Ascending aorta (tissue), 2 donors: ENCODE measurements around the gene DYDC2. TPM values are rescaled to one million over a fixed set of nuclear protein-coding genes. Genes with fewer than 3 reads are reported as not detected.

ENCODE experiments used
- DNase-seq, 2 donors: peaks; one replicate each; pipeline ENCODE4 v3.0.0-alpha.2; 2019; ENCODE audit warnings: low spot score in 2 of 2
- H3K27ac ChIP-seq, 2 donors: fragments of 200-600 bp; sonication (generic); one replicate each; pipeline ENCODE4 v1.5.1; 2016 to 2017; ENCODE audit warnings: mild to moderate bottlenecking in 1 of 2
- H3K27me3 ChIP-seq: fragments of 200-600 bp; sonication (generic); one replicate; pipeline ENCODE4 v1.5.1; 2017
- H3K36me3 ChIP-seq, 2 donors: fragments of 200-600 bp; sonication (generic); one replicate each; pipeline ENCODE4 v1.5.1; 2016
- H3K4me1 ChIP-seq, 2 donors: fragments of 200-600 bp; sonication (generic); one replicate each; pipeline ENCODE4 v1.5.1; 2016 to 2017; ENCODE audit warnings: mild to moderate bottlenecking in 1 of 2
- H3K4me3 ChIP-seq, 2 donors: fragments of 200-600 bp; sonication (generic); one replicate each; pipeline ENCODE4 v1.5.1; 2016 to 2017; ENCODE audit warnings: mild to moderate bottlenecking in 1 of 2
- H3K9me3 ChIP-seq, 2 donors: fragments of 200-600 bp; sonication (generic); one replicate each; pipeline ENCODE4 v1.5.1; 2016
- intact Hi-C: fragments of 100-400 bp; cut with DNase I; formaldehyde crosslinking; loops from one replicate; pipeline ENCODE4 v1.15.1; 2023
- total RNA-seq: library from RNA; depleted of rRNA; stranded (reverse); fragments of >200 nt; gene quantifications from one replicate; pipeline ENCODE4 v1.1.0, GENCODE V29; 2016
- TF ChIP-seq, protein P1 (sequence below), 3 experiments: fragments of 200-600 bp in 2 of 3; fragments of 450-650 bp in 1 of 3; sonication (generic) in 2 of 3; IDR thresholded peaks; one replicate each; pipeline ENCODE4 v1.5.1; 2016 to 2019; ENCODE audit warnings: antibody characterized with exemption in 3 of 3, mild to moderate bottlenecking in 1 of 3, moderate library complexity in 1 of 3

Gene DYDC2
- total RNA-seq, 1 donor from 2014 or later = not detected

DNA sequence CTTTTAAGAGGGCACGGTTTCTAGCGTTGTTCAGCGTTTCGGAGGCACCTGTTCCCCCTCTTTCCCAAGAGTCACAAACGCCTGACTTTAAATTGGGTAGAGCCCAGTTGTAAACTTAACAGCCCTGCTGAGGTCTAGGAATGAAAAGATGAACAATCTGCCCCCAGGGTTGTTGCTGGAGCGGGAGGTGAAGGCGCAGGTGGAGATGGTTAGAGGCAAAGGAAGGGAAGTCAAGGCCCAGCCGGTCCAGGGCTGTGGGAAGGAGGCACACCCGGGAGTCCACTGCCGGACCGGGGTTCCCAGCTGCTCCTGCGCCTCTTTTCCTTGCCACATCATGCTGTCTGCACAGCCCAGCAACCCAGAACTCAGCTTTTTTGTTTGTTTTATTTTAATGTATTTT, 52.5 kb downstream of the DYDC2 start:
- intact Hi-C loops = loop anchor here (2.0 kb wide), 2 partner anchors 20 to 46 kb away; partner anchors contain the start of gene TSPAN14
- no peaks in the 10 kb centered on the region for H3K36me3 ChIP-seq
- no peaks in the 10 kb centered on the region for H3K27me3 ChIP-seq
- H3K4me1 ChIP-seq = peaks cover 0 to 7% of the 10 kb centered on the region in 2 donors
- TF ChIP-seq, protein P1, sequence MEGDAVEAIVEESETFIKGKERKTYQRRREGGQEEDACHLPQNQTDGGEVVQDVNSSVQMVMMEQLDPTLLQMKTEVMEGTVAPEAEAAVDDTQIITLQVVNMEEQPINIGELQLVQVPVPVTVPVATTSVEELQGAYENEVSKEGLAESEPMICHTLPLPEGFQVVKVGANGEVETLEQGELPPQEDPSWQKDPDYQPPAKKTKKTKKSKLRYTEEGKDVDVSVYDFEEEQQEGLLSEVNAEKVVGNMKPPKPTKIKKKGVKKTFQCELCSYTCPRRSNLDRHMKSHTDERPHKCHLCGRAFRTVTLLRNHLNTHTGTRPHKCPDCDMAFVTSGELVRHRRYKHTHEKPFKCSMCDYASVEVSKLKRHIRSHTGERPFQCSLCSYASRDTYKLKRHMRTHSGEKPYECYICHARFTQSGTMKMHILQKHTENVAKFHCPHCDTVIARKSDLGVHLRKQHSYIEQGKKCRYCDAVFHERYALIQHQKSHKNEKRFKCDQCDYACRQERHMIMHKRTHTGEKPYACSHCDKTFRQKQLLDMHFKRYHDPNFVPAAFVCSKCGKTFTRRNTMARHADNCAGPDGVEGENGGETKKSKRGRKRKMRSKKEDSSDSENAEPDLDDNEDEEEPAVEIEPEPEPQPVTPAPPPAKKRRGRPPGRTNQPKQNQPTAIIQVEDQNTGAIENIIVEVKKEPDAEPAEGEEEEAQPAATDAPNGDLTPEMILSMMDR (IDR thresholded peaks at IDR 0.05) = no peak
- no peak for DNase-seq
- peak overlapping the region; percentile 72 to 90 for H3K4me3 ChIP-seq
- peak overlapping the region; percentile 62 to 76 for H3K27ac ChIP-seq
- H3K9me3 ChIP-seq = no peaks in the 10 kb centered on the region

DNA sequence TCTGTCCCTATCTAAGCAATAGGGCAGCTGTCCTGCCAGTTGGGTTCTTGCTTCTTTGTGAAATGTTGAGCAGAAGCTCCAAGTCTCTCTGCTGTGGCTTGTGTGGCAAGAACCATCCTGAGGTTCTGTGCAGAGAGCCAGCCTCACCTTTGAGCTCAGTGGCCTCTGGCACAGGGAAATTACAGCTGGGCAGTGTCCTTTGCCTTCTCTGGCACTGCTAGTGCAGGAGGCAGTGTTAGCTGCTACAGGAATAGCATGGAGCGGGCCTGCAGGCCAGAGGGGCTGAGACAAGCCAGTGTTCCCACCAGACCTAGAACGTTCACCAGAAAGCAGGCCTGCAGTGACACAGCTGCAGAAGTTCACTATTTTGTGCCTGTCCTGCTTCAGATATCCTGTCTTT, 53.5 kb downstream of the DYDC2 start:
- H3K4me1 ChIP-seq = peaks cover 0 to 7% of the 10 kb centered on the region in 2 donors
- H3K9me3 ChIP-seq = no peaks in the 10 kb centered on the region
- no peak overlapping the region for H3K4me3 ChIP-seq
- no peak overlapping the region for H3K27ac ChIP-seq
- TF ChIP-seq, protein P1 (IDR thresholded peaks at IDR 0.05) = no peak
- intact Hi-C loops = no loop called here
- DNase-seq = no peak
- H3K27me3 ChIP-seq = no peaks in the 10 kb centered on the region
- H3K36me3 ChIP-seq = no peaks in the 10 kb centered on the region

DNA sequence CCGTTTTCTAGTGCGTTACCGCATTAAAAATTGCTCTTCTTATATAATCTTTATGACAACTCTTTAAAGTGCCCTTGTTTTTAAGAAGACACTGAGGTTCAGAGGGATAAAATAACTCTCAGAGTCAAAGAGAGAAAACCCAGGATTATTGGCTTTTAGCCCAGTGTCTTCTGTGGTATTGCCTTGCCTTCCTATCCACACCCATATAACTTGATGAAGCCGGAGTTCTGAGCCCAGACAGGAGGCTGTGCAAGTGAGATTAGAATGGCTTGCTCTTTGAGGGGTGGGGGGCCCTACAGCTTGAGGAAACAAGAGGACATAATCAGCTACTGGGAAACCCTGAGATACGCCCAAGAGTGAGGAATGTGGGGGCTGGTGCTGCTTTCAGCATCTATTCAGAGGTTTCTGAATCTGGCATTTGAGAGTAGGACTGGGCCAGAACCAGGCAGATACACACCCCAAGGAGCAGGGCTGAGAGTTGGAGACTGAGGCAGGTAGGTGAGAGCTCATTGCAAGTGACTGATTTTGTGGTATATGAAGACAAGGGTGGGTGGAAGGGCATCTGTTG, 54.1 kb downstream of the DYDC2 start:
- Histone ChIP-seq H3K27ac (no peak overlapping the region), H3K27me3 (no peaks in the 10 kb centered on the region), H3K4me3 (no peak overlapping the region), H3K4me1 (peaks cover 0 to 7% of the 10 kb centered on the region in 2 donors), H3K36me3 (no peaks in the 10 kb centered on the region), H3K9me3 (no peaks in the 10 kb centered on the region)
- TF ChIP-seq, protein P1 (IDR thresholded peaks at IDR 0.05) = no peak
- DNase-seq = no peak
- intact Hi-C loops = no loop called here

DNA sequence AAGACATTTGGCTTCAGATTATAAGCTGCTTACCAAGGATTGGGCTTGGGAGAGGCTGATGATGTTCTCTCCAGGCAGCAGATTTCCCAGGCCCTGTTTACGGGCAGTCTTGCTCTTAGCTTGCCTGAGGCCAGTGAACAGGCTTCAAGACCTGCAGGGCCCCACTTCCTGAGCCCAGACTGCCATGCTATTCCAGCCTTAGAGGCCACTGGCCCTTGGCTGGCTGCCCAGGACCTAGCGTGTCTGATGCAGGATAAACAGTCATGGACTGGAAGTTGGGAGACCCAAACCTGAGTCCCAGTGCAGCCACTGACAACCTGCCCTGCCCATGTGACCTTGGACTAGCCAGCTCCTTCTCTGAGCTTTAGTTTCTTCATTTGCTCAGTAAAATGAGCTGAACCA, 54.7 kb downstream of the DYDC2 start:
- H3K27me3 ChIP-seq = no peaks in the 10 kb centered on the region
- H3K4me3 ChIP-seq = no peak overlapping the region
- DNase-seq = no peak
- TF ChIP-seq, protein P1 (IDR thresholded peaks at IDR 0.05) = no peak
- H3K9me3 ChIP-seq = no peaks in the 10 kb centered on the region
- no peaks in the 10 kb centered on the region for H3K36me3 ChIP-seq
- intact Hi-C loops = no loop called here
- peak overlapping the region in 1 of 2 donors; percentile 1 for H3K27ac ChIP-seq
- peaks cover 0 to 7% of the 10 kb centered on the region in 2 donors for H3K4me1 ChIP-seq

DNA sequence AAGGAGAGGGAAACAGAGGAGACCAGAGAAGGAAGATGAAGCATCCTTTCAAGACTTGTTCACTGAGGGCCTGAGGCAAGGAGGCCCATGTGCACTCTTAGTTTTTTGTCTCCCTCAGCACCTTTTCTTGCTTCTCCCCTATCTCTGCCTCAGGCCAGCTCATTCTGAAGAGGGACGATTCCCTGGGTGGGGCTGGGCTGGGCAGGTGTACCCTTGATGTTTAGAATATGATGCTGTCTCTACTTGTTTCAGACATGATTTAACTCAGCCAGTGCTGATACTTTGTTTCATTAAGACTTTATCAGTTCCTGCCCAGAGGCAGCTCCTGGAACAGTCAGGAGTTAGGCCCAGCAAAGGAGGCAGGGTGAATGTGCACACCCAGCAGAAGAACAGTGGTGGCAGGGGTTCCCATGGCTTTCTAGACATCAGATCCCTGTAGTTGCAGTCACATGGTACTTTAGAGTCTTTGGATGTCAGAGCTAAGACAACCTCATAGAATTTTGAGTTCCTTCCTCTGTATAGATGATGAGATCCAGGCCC, 55.2 kb downstream of the DYDC2 start:
- Histone ChIP-seq H3K4me3 (no peak overlapping the region), H3K36me3 (no peaks in the 10 kb centered on the region), H3K9me3 (no peaks in the 10 kb centered on the region), H3K27me3 (no peaks in the 10 kb centered on the region), H3K27ac (peak overlapping the region in 1 of 2 donors; percentile 1), H3K4me1 (peaks cover 0 to 9% of the 10 kb centered on the region in 2 donors)
- no peak for DNase-seq
- intact Hi-C loops = no loop called here
- TF ChIP-seq, protein P1 (IDR thresholded peaks at IDR 0.05) = no peak
